Astrocyte of the spinal cord (primary cell): ENCODE results near the gene RBM26.

Experiments
- DNase-seq: peaks from one replicate; pipeline ENCODE4 v3.0.0; 2011; ENCODE audit warnings: low read depth, low spot score
- H3K4me3 ChIP-seq: 2 replicates; pipeline ENCODE4 v1.5.1; 2011; ENCODE audit warnings: low read depth, mild to moderate bottlenecking, low read length, moderate library complexity
- CTCF ChIP-seq: IDR thresholded peaks from 2 replicates; pipeline ENCODE4 v1.5.1; 2012; ENCODE audit warnings: low read depth, mild to moderate bottlenecking, low read length, inconsistent platforms
- in situ Hi-C: cut with HindIII; loops from 2 replicates; pipeline ENCODE4 v1.10.0; 2017; ENCODE audit warnings: low sequenced_read_pairs

Gene RBM26

GRCh38 chr13:79338343-79338742 lies 67.7 kb downstream of the RBM26 start:
- in situ Hi-C loops: no loop called here
- DNase-seq: no peak
- no peak for TF ChIP-seq CTCF
- H3K4me3 ChIP-seq: no peak overlapping the region

- in situ Hi-C loops: no loop called here
- no peak for TF ChIP-seq CTCF
- DNase-seq: no peak
- H3K4me3 ChIP-seq: no peak overlapping the region
These were observed 69.1 kb downstream of the RBM26 start for GRCh38 chr13:79336966-79337365.

GRCh38 chr13:79328510-79328909 lies 77.5 kb downstream of the RBM26 start:
- no peak for TF ChIP-seq CTCF
- in situ Hi-C loops: no loop called here
- DNase-seq: no peak
- H3K4me3 ChIP-seq: no peak overlapping the region

DNA sequence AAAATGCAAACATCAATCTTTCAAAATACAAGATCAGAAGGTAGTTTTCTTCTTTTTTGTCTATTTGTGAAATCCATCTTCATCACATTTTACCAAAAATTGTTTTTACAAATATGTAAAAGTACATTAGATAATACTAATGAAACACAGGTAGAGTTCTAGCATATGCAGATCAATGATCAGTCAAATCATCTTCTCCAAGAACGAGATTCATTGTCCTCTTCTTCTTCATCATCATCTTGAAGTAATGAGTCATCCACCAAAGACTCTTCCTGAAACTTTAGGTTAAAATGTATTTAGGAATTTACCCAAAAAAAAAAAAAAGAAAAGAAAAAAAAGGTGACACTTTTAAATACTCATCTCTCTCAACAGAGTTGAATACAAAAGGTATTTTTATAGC lies 85.6 kb downstream of the RBM26 start:
- DNase-seq: no peak
- in situ Hi-C loops: no loop called here
- TF ChIP-seq CTCF: no peak

GRCh38 chr13:79318664-79319063 lies 87.4 kb downstream of the RBM26 start:
- TF ChIP-seq CTCF: no peak
- in situ Hi-C loops: no loop called here
- H3K4me3 ChIP-seq: no peak overlapping the region
- no peak for DNase-seq

More for the DNA sequence above, 85.6 kb downstream of the RBM26 start:
- H3K4me3 ChIP-seq: no peak overlapping the region

DNA sequence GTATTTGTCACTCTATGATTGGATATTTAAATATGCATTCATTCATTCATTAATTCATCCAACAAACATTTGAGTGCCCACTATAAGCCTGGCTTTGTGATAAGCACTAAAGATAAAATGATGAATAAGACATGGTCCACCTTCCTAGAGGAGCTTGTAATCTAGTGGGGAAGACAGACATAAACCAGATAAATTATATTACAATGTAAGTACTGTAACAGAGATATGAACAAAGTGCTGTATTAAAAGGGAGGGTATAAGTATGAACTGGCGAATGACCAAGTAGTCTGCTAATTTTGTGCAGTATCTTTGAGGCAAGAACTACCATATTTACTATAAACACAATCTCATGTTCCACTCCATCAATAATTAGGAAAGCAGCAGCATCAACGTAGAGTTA lies 88.2 kb downstream of the RBM26 start:
- no peak for TF ChIP-seq CTCF
- DNase-seq: no peak
- in situ Hi-C loops: no loop called here
- no peak overlapping the region for H3K4me3 ChIP-seq

DNA sequence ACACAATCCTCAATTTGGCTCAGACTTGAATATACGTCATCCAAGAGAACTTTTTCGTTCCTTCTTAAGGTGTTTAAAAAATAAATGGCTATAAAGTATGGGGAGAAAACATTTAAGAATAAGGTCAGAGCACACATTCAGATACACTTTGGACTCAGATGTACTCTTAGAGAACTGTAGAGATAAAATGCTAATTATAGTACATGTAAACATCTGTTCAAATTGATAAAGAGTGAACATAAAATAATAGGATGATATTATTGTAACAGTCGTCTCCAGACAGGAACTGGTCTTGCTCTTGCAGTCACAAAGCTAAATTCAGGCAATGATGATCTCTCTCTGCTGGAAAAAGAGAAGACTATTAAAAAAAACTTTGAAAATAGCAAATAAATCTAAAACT lies 91.4 kb downstream of the RBM26 start:
- no peak for DNase-seq
- in situ Hi-C loops: no loop called here
- no peak for TF ChIP-seq CTCF

More for the DNA sequence above, 91.4 kb downstream of the RBM26 start:
- H3K4me3 ChIP-seq: no peak overlapping the region
